ENCODE results near the gene GOLGA6L7. TPM values are rescaled to one million over a fixed set of nuclear protein-coding genes. Genes with fewer than 3 reads are reported as not detected.
"Not testable (repeated sequence)": the region's sequence is repeated elsewhere in the genome, so short reads cannot be mapped to it uniquely, and the experiment has no call there.

Gene GOLGA6L7
- total RNA-seq, 1 donor from 2014 or later, result not detected

GRCh38 chr15:28884151-28884940 is 35.9 kb upstream of the GOLGA6L7 start:
- DNase-seq (ENCODE audit: low read depth in 2 of 2), result no peak

GRCh38 chr15:28881600-28881999 is 33.2 kb upstream of the GOLGA6L7 start:
- peak in 1 of 2 donors; percentile 37 for DNase-seq (ENCODE audit: low read depth in 2 of 2)

GRCh38 chr15:28881170-28881569 is 32.7 kb upstream of the GOLGA6L7 start:
- peak; percentile 24 to 41 for DNase-seq (ENCODE audit: low read depth in 2 of 2)

GRCh38 chr15:28880680-28881079 is 32.2 kb upstream of the GOLGA6L7 start:
- no peak for DNase-seq (ENCODE audit: low read depth in 2 of 2)

- DNase-seq (ENCODE audit: low read depth in 2 of 2), result no peak
Observed at GRCh38 chr15:28879551-28879950, 31.1 kb upstream of the GOLGA6L7 start.

GRCh38 chr15:28878209-28878608 is 29.8 kb upstream of the GOLGA6L7 start:
- no peak for DNase-seq (ENCODE audit: low read depth in 2 of 2)

GRCh38 chr15:28876845-28877185 is 28.4 kb upstream of the GOLGA6L7 start:
- DNase-seq (ENCODE audit: low read depth in 2 of 2), result no peak

GRCh38 chr15:28876131-28876844 is 27.8 kb upstream of the GOLGA6L7 start:
- DNase-seq (ENCODE audit: low read depth in 2 of 2), result no peak

GRCh38 chr15:28875461-28876000 is 27.1 kb upstream of the GOLGA6L7 start:
- DNase-seq (ENCODE audit: low read depth in 2 of 2), result no peak

- DNase-seq (ENCODE audit: low read depth in 2 of 2), result peak in 1 of 2 donors; percentile 29
Observed at GRCh38 chr15:28873585-28874190, 25.2 kb upstream of the GOLGA6L7 start.

GRCh38 chr15:28873006-28873405 is 24.6 kb upstream of the GOLGA6L7 start:
- no peak for DNase-seq (ENCODE audit: low read depth in 2 of 2)

- no peak for DNase-seq (ENCODE audit: low read depth in 2 of 2)
Observed at GRCh38 chr15:28871168-28871567, 22.7 kb upstream of the GOLGA6L7 start.

GRCh38 chr15:28868744-28869345 is 20.4 kb upstream of the GOLGA6L7 start:
- no peak for DNase-seq (ENCODE audit: low read depth in 2 of 2)

- not testable (repeated sequence) for DNase-seq (ENCODE audit: low read depth in 2 of 2)
Observed at GRCh38 chr15:28861589-28862293, 13.3 kb upstream of the GOLGA6L7 start.

- no peak for DNase-seq (ENCODE audit: low read depth in 2 of 2)
Observed at GRCh38 chr15:28861031-28861534, 12.6 kb upstream of the GOLGA6L7 start.

GRCh38 chr15:28854578-28854977 is 6.1 kb upstream of the GOLGA6L7 start:
- not testable (repeated sequence) for DNase-seq (ENCODE audit: low read depth in 2 of 2)

GRCh38 chr15:28853654-28854053 is 5.2 kb upstream of the GOLGA6L7 start:
- DNase-seq (ENCODE audit: low read depth in 2 of 2), result not testable (repeated sequence)

- not testable (repeated sequence) for DNase-seq (ENCODE audit: low read depth in 2 of 2)
Observed at GRCh38 chr15:28849766-28850165, 1.3 kb upstream of the GOLGA6L7 start.

GRCh38 chr15:28849271-28849670 is 827 bp upstream of the GOLGA6L7 start:
- not testable (repeated sequence) for DNase-seq (ENCODE audit: low read depth in 2 of 2)

- DNase-seq (ENCODE audit: low read depth in 2 of 2), result not testable (repeated sequence)
Observed at GRCh38 chr15:28847959-28848358, 485 bp downstream of the GOLGA6L7 start.

- DNase-seq (ENCODE audit: low read depth in 2 of 2), result not testable (repeated sequence)
Observed at GRCh38 chr15:28847247-28847646, 1.2 kb downstream of the GOLGA6L7 start.
